ENCODE measurements around the gene RARA.
A peak's percentile ranks its signal among the peaks of the same experiment; 100 is the strongest.

Gene RARA

GRCh38 chr17:40315678-40316570 lies 6.9 kb downstream of the RARA start:
- no peak for DNase-seq (ENCODE audit: low read depth in 2 of 2)

GRCh38 chr17:40316571-40317344 lies 7.8 kb downstream of the RARA start:
- DNase-seq (ENCODE audit: low read depth in 2 of 2): no peak

GRCh38 chr17:40317345-40317873 lies 8.4 kb downstream of the RARA start:
- no peak for DNase-seq (ENCODE audit: low read depth in 2 of 2)

DNA sequence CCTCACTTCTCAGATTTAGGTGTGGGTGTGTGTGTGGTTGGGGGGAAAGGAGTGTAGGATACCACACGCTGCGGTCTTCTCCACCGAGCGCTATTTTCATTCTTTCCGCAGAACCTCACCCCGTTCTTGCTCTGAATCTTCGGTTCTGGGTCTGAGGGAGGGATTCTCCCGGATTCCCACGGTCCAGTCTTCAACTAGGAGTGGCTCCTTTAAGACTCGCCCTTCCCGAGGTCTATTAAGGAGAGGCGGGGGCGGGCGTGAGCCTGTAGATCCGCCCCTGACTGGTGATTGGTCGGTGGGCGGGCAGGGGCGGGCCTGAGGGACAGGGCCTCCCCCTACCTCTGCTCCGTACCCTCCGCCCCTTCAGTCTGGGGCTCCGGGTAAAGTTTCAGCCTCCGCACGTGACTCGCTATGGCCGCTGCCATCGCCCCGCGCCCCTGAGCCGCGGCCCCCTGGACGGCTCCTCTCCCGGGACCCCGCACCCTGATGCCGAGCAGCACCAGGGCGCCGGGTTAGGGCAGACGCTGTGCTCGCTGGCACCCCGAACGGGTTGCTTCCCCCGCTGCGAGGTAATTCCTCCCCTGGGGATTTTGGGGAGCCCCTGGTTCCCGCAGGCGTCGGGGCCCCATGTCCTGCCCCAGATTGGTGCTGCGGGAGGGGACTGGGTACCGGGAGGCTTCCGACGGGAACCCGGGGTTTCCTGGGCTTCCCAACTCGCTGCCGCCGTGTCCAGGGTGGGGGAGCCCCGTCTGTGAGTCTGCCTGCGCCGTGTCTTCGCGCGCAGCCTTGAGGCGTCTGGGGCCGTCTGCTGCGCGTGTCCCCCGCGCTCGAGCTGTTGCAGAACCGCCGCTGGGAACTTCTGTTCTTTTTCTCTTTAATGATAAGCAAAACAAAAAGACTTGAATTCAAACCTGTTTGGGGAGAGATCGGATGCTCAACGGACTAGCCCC lies 9.2 kb downstream of the RARA start:
- DNase-seq (ENCODE audit: low read depth in 2 of 2): peak; percentile 88

GRCh38 chr17:40318830-40319391 lies 9.9 kb downstream of the RARA start:
- DNase-seq (ENCODE audit: low read depth in 2 of 2): no peak

DNA sequence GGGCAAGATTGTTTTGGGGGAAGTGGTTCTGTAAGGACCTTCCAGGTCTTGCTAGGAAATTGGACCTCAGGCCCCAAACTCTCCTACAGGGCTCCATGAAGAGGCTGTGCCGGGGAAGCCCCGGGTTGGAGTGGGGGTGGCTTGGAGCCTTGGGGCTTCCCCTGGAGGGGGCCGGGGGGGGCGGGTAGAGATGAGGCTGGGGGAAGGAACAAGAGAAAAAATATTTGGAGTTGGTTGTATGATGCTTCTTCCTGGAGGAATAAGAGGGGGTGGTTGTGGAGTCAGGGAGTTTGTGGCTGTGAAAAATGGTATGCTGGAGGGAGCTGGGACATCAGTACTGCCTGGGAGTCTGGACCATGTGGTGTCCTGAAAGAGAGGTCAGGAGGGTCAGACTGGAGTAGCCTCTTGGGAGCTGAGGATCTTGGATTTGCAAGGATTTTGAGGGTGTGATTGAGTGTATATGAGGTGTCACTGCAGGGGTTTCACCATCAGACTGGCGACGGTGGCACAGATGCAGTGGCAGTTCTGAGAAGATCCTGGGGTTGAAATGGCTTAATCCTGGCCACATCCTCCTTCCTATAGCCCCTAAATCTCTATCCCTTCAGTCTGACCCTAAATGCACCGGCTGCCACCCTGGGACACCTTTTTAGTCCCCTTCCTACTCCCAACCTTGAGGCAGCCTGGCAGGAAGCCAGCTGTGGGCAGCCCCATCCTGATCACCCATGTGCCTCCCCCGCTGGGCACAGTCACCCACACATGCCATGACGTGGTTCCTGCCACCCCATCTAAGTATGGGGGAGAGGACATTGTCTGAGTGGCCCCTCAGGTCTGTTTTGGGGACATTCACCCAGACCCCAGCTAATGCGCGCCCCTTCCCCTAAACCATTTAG lies 10.9 kb downstream of the RARA start:
- peak in 1 of 2 donors; percentile 60 for DNase-seq (ENCODE audit: low read depth in 2 of 2)

- DNase-seq (ENCODE audit: low read depth in 2 of 2): no peak
Observed at GRCh38 chr17:40320756-40321523, 12.0 kb downstream of the RARA start.

DNA sequence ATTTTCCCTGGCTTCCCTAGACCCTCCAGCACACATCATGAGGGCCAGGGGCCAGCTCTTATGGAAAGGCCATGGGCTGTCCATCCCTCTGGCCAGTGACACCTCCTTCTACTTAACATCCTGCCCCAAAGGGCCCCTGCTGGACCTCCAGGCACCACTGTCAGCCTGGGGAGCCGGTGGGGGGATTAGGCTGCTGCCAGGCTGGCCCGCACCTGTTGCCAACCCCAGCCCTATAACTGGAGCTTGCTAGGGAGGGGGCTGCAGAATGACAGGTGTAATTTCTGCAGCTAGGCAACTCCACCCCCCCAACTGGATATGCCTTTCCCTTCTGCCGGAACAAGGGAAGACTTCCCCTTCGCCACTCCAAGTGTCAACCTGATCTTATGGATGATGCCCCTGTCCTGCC lies 12.5 kb downstream of the RARA start:
- DNase-seq (ENCODE audit: low read depth in 2 of 2): no peak

GRCh38 chr17:40321961-40322357 lies 13.0 kb downstream of the RARA start:
- DNase-seq (ENCODE audit: low read depth in 2 of 2): no peak

- DNase-seq (ENCODE audit: low read depth in 2 of 2): peak; percentile 68 to 75
Observed at GRCh38 chr17:40322358-40323315, 13.7 kb downstream of the RARA start.

DNA sequence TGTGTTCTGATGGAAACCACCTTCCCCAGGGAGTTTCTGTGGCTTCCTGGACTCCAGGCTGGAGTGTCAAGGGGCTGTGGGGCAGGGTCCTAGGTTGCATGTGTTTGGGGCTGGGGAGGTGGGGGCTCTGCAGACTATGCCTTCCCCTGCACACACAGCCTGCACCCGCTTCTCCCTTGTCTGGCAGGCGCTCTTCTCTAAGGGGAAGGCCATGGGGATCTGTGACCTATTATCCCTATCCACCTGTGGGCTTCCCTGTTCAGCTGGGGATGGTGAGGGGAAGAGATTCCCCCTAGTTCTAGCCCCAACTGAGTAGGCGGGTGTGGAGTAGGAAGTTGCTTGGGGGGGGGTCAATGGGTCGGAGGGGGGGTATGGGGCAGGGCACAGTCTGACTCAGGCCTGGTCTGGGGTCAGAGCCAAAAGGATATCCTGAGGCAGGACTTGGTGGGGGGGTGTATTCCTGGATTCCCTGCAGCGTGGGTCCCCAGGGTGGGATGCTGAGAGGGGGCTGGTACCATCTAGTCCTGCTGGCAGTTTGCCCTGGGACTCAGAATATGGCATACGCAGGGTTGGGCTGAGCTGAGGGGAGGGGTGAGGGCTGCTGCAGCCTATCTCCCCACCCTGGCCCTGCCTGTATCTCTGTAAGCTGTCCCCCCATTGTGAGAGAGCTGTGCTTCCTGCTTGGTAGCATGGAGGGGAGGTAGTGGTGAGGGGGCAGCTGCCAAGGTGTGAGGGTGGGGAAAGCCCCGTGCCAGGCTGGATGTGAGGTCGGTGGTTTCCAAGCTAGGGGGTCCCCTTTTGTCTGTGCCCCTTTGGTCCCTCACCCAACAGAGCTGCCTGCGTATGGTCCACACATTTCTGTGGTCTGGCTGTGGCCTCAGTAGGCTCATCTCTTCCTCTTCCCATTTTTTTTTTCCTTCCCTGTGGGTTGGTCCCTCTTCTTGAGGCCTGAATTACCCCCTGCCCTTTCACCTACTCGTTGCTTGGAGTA lies 14.7 kb downstream of the RARA start:
- DNase-seq (ENCODE audit: low read depth in 2 of 2): peak in 1 of 2 donors; percentile 57

GRCh38 chr17:40325156-40326013 lies 16.4 kb downstream of the RARA start:
- DNase-seq (ENCODE audit: low read depth in 2 of 2): no peak

DNA sequence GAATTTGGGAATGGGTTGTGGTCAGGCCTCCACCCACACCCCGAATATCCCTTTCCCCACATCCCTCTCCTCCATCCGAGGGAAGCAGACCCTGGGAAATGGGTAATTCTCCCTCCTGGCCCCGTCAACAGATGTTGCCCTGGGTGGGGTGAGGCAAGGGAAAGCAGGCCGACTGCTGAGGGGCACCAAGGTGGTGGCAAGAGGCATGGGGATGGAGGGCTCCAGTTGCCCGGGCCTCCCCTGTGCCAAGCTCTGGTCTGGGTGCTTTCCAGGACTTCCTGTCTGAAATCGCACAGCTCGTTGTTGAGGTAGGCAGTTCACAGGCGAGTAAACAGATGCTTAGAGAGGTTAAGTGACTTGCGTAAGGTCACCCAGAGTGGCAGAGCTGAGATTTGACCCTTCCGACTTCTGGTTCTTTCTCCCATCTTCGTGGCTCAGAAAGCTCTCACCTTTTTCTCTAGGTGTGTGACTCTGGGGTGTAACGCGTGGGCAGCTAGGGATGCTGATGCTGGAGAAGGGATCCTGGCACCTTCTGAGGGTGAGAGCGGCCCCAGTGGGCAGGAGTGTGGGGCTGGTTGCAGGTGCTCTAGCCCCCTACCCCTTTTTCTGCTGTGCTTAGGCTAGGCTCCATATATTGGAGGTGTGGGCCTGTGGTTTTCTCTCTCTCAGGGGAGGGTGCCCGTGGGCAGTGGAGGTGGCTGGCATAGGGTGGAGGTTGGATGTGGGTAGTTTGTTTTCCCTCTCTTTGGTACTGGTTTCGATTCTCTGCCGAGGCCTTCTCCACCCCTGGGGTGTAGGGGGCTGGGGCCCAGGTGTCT lies 17.2 kb downstream of the RARA start:
- DNase-seq (ENCODE audit: low read depth in 2 of 2): no peak

DNA sequence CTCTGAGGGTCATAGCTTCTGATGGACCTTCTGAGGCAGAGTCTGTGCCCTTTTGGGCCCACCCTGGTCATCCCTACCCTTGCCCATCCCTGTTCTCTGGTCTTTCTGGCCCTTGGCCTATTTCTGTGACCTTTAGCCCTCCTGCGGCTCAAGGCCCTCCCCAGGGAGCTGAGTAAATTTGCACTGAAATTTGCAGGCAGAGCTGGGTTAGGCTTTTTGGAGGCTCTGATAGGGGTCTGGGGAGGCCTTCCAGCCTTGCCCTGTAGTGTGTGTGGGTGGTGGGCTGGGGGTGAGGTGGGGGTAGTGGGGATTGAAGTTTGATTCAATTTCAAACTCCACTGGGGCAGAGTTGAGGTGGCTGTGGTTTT lies 17.8 kb downstream of the RARA start:
- no peak for DNase-seq (ENCODE audit: low read depth in 2 of 2)

GRCh38 chr17:40327244-40327729 lies 18.3 kb downstream of the RARA start:
- no peak for DNase-seq (ENCODE audit: low read depth in 2 of 2)
